ENCODE data around the gene RAD1.

- TF ChIP-seq KDM1A (IDR thresholded peaks at IDR 0.05; ENCODE audit: low read depth): no peak
- no peak for TF ChIP-seq POLR2A (IDR thresholded peaks at IDR 0.05; ENCODE audit: low read length)
- TF ChIP-seq CTCF (IDR thresholded peaks at IDR 0.05): no peak
These were observed 599 bp downstream of the RAD1 start for GRCh38 chr5:34914671-34915138.

All from A549 (cell line).